Neural cell (in vitro differentiated cells): ENCODE data around the gene REV3L. TPM values are rescaled to one million over a fixed set of nuclear protein-coding genes. Genes with fewer than 3 reads are reported as not detected.

Experiments
- H2AFZ ChIP-seq: fragments of 200-600, 300-800 bp; sonication (generic), shearing (Covaris generic); 2 replicates; pipeline ENCODE4 v1.6.0; 2014; ENCODE audit warnings: low read depth, mild to moderate bottlenecking, antibody characterized with exemption, low read length, moderate library complexity
- H3F3A ChIP-seq: fragments of 200-600 bp; shearing (Covaris generic); 2 replicates; pipeline ENCODE4 v1.6.1; 2016; ENCODE audit warnings: mild to moderate bottlenecking, moderate library complexity, mixed read lengths, antibody characterized with exemption, low read length; ENCODE audit not compliant: insufficient read depth, poor library complexity, severe bottlenecking
- H3K27ac ChIP-seq: fragments of 200-600, 300-800 bp; sonication (generic), shearing (Covaris generic); 2 replicates; pipeline ENCODE4 v1.5.1; 2014; ENCODE audit warnings: mild to moderate bottlenecking, low read length, moderate library complexity
- H3K27me3 ChIP-seq: fragments of 300-800, 200-600 bp; sonication (generic), shearing (Covaris generic); 2 replicates; pipeline ENCODE4 v1.6.0; 2014; ENCODE audit warnings: mild to moderate bottlenecking, low read depth, low read length, moderate library complexity; ENCODE audit not compliant: insufficient read depth
- H3K36me3 ChIP-seq: fragments of 300-800, 200-600 bp; sonication (generic), shearing (Covaris generic); 2 replicates; pipeline ENCODE4 v1.5.1; 2014; ENCODE audit warnings: mild to moderate bottlenecking, antibody characterized with exemption, low read length, moderate library complexity; ENCODE audit not compliant: insufficient read depth
- H3K4me2 ChIP-seq: fragments of 300-800, 200-600 bp; sonication (generic), shearing (Covaris generic); 2 replicates; pipeline ENCODE4 v1.6.0; 2014; ENCODE audit warnings: mild to moderate bottlenecking, low read length
- H3K4me3 ChIP-seq: fragments of 300-800, 200-600 bp; sonication (generic), shearing (Covaris generic); 2 replicates; pipeline ENCODE4 v1.5.1; 2014; ENCODE audit warnings: mild to moderate bottlenecking, low read length, moderate library complexity
- H3K79me2 ChIP-seq: fragments of 200-600 bp; shearing (Covaris generic); replicated peaks from 2 replicates; pipeline ENCODE4 v1.6.0; 2014; ENCODE audit warnings: mild to moderate bottlenecking, low read length, moderate library complexity; ENCODE audit not compliant: insufficient read depth
- H3K9ac ChIP-seq: fragments of 300-800, 200-600 bp; sonication (generic), shearing (Covaris generic); 2 replicates; pipeline ENCODE4 v1.6.1; 2016; ENCODE audit warnings: mild to moderate bottlenecking, low read length, mixed read lengths
- H3K9me2 ChIP-seq: fragments of 200-600 bp; shearing (Covaris generic); 2 replicates; pipeline ENCODE4 v1.6.1; 2016; ENCODE audit warnings: mild to moderate bottlenecking, low read length, mixed read lengths; ENCODE audit not compliant: insufficient read depth
- H3K9me3 ChIP-seq: fragments of 200-600, 300-800 bp; sonication (generic), shearing (Covaris generic); 2 replicates; pipeline ENCODE4 v1.6.1; 2016; ENCODE audit warnings: mild to moderate bottlenecking, mixed run types, low read length, moderate library complexity, mixed read lengths
- H4K20me1 ChIP-seq: fragments of 200-600 bp; shearing (Covaris generic); 2 replicates; pipeline ENCODE4 v1.6.1; 2016; ENCODE audit warnings: mild to moderate bottlenecking, mixed run types; ENCODE audit not compliant: insufficient read depth
- CTCF ChIP-seq: fragments of 450-650 bp; IDR thresholded peaks from 2 replicates; pipeline ENCODE4 v1.5.1; 2014; ENCODE audit warnings: antibody characterized with exemption, mild to moderate bottlenecking, moderate library complexity; ENCODE audit not compliant: poor library complexity, severe bottlenecking
- EP300 ChIP-seq: fragments of 450-650 bp; conservative IDR thresholded peaks from 2 replicates; pipeline ENCODE4 v1.6.1; 2014; ENCODE audit warnings: antibody characterized with exemption, mild to moderate bottlenecking, moderate library complexity; ENCODE audit not compliant: poor library complexity, severe bottlenecking
- EZH2 ChIP-seq: fragments of 200-600, 300-800 bp; shearing (Covaris generic), sonication (generic); IDR thresholded peaks from 2 replicates; pipeline ENCODE4 v1.6.1; 2014; ENCODE audit warnings: antibody characterized with exemption, low read length, borderline replicate concordance, mild to moderate bottlenecking; ENCODE audit not compliant: insufficient read depth, poor library complexity, severe bottlenecking
- MXI1 ChIP-seq: fragments of 450-650 bp; conservative IDR thresholded peaks from 2 replicates; pipeline ENCODE4 v1.6.1; 2014; ENCODE audit warnings: antibody characterized with exemption, mild to moderate bottlenecking; ENCODE audit not compliant: poor library complexity, severe bottlenecking
- POLR2AphosphoS5 ChIP-seq: IDR thresholded peaks from 2 replicates; pipeline ENCODE4 v1.6.1; 2012
- RAD21 ChIP-seq: fragments of 450-650 bp; conservative IDR thresholded peaks from 2 replicates; pipeline ENCODE4 v1.6.1; 2014; ENCODE audit warnings: antibody characterized with exemption, mild to moderate bottlenecking, moderate library complexity
- SMC3 ChIP-seq: fragments of 450-650 bp; conservative IDR thresholded peaks from 2 replicates; pipeline ENCODE4 v1.6.1; 2014; ENCODE audit warnings: antibody characterized with exemption, mild to moderate bottlenecking, moderate library complexity; ENCODE audit not compliant: poor library complexity
- TAF1 ChIP-seq: IDR thresholded peaks from 2 replicates; pipeline ENCODE4 v1.6.1; 2012; ENCODE audit warnings: low read depth
- polyA plus RNA-seq: library from polyadenylated mRNA; depleted of rRNA; stranded (reverse); fragments of >200 nt; gene quantifications from 2 replicates; pipeline ENCODE4 v1.2.3, GENCODE V29; 2014
- TF ChIP-seq, protein P1 (sequence below): IDR thresholded peaks from 2 replicates; pipeline ENCODE4 v1.6.1; 2012; ENCODE audit warnings: borderline replicate concordance

The REV3L gene
- polyA plus RNA-seq, 1 donor from 2014 or later, result 60.2 TPM

DNA sequence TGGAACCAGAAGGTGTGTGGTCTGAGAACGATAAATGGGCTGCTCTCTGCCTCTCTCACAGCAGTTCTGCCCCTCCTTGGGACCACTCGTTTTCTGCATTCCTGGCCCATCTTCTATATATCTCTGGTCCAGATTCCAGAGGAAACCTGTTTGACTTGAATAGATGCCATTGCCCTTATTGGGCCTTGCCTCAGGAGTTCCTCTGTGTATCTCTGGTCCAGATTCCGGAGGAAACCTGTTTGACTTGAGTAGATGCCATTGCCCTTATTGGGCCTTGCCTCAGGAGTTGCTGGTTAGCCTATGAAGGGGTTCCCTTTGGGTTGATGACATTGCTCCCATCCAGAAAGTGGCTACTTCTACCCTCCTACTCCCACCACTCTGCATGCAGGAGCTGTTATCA lies 206.3 kb downstream of the REV3L start:
- Histone ChIP-seq H4K20me1 (no peaks in the 10 kb centered on the region), H3F3A (no peaks in the 10 kb centered on the region), H3K9me3 (no peaks in the 10 kb centered on the region), H3K9ac (no peak overlapping the region), H3K36me3 (peaks cover 6% of the 10 kb centered on the region), H2AFZ (no peak overlapping the region), H3K4me3 (no peak overlapping the region), H3K27ac (no peak overlapping the region), H3K9me2 (no peaks in the 10 kb centered on the region), H3K27me3 (no peaks in the 10 kb centered on the region), H3K4me2 (no peak overlapping the region), H3K79me2 (no peaks in the 10 kb centered on the region)
- TF ChIP-seq TAF1, result no peak

DNA sequence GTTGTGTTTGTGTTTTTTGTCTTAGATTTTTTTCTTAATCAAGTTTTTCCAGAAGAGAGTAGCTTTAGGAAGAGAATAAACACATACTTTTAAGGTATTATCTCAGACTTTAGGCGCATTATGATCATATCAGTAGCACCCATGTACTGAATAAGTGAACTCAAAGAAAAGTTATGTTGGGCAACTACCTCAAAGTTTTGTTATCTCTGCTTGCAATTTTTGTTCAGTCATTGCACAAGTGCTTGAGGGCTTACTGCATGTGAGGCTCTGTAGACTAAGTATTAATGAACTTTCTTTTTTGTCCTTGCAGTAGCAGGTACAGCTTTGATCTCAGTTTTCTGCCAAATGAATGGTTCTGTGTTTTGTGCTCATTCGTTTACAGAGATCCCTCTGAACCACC lies 206.7 kb downstream of the REV3L start:
- TF ChIP-seq CTCF, result no peak
- no peak for TF ChIP-seq EZH2
- TF ChIP-seq RAD21, result no peak
- TF ChIP-seq POLR2AphosphoS5, result no peak
- TF ChIP-seq EP300, result no peak
- TF ChIP-seq MXI1, result no peak
- TF ChIP-seq, protein P1, sequence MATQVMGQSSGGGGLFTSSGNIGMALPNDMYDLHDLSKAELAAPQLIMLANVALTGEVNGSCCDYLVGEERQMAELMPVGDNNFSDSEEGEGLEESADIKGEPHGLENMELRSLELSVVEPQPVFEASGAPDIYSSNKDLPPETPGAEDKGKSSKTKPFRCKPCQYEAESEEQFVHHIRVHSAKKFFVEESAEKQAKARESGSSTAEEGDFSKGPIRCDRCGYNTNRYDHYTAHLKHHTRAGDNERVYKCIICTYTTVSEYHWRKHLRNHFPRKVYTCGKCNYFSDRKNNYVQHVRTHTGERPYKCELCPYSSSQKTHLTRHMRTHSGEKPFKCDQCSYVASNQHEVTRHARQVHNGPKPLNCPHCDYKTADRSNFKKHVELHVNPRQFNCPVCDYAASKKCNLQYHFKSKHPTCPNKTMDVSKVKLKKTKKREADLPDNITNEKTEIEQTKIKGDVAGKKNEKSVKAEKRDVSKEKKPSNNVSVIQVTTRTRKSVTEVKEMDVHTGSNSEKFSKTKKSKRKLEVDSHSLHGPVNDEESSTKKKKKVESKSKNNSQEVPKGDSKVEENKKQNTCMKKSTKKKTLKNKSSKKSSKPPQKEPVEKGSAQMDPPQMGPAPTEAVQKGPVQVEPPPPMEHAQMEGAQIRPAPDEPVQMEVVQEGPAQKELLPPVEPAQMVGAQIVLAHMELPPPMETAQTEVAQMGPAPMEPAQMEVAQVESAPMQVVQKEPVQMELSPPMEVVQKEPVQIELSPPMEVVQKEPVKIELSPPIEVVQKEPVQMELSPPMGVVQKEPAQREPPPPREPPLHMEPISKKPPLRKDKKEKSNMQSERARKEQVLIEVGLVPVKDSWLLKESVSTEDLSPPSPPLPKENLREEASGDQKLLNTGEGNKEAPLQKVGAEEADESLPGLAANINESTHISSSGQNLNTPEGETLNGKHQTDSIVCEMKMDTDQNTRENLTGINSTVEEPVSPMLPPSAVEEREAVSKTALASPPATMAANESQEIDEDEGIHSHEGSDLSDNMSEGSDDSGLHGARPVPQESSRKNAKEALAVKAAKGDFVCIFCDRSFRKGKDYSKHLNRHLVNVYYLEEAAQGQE, result no peak
- TF ChIP-seq TAF1, result no peak
- no peak for TF ChIP-seq SMC3
- Histone ChIP-seq H2AFZ (no peak overlapping the region), H4K20me1 (no peaks in the 10 kb centered on the region), H3K36me3 (peaks cover 6% of the 10 kb centered on the region), H3K4me3 (no peak overlapping the region), H3K27ac (no peak overlapping the region), H3K79me2 (no peaks in the 10 kb centered on the region), H3K4me2 (no peak overlapping the region), H3K9ac (no peak overlapping the region), H3F3A (no peaks in the 10 kb centered on the region), H3K9me3 (no peaks in the 10 kb centered on the region), H3K9me2 (no peaks in the 10 kb centered on the region), H3K27me3 (no peaks in the 10 kb centered on the region)

GRCh38 chr6:111274593-111275217 lies 208.3 kb downstream of the REV3L start:
- Histone ChIP-seq H3K79me2 (no peaks in the 10 kb centered on the region), H3K36me3 (peaks cover 10% of the 10 kb centered on the region)

More at GRCh38 chr6:111274593-111275217, 208.3 kb downstream of the REV3L start:
- Histone ChIP-seq H3K27ac (no peak overlapping the region), H2AFZ (no peak overlapping the region), H4K20me1 (no peaks in the 10 kb centered on the region), H3F3A (no peaks in the 10 kb centered on the region), H3K4me2 (no peak overlapping the region), H3K9ac (no peak overlapping the region), H3K4me3 (no peak overlapping the region), H3K9me3 (no peaks in the 10 kb centered on the region), H3K27me3 (no peaks in the 10 kb centered on the region), H3K9me2 (no peaks in the 10 kb centered on the region)
- no peak for TF ChIP-seq POLR2AphosphoS5
- TF ChIP-seq SMC3, result no peak
- TF ChIP-seq, protein P1, result no peak
- no peak for TF ChIP-seq MXI1
- no peak for TF ChIP-seq TAF1
- TF ChIP-seq RAD21, result no peak
- no peak for TF ChIP-seq EZH2
- no peak for TF ChIP-seq CTCF
- TF ChIP-seq EP300, result no peak
